ENCODE measurements around the gene GJB2. TPM values are rescaled to one million over a fixed set of nuclear protein-coding genes. Genes with fewer than 3 reads are reported as not detected.

GJB2 gene
- total and polyA plus RNA-seq, 2 of the 8 experiments (the other 6 are each of a cell fraction or from before 2014, with no cell fraction given): 0.20 to 0.21 TPM

- Histone ChIP-seq H4K5ac (ENCODE audit: insufficient read length, low read depth, low read length) (no peak overlapping the region), H3K79me2 (ENCODE audit: control insufficient read depth in 1 of 2, insufficient read depth in 2 of 2, low read length in 2 of 2) (no peaks in the 10 kb centered on the region), H2BK5ac (ENCODE audit: low read depth, low read length) (no peak overlapping the region), H3K4me3 (ENCODE audit: extremely low read depth in 1 of 4, insufficient read depth in 2 of 4, low read depth in 3 of 4, low read length in 4 of 4) (no peak overlapping the region), H3K9me3 (ENCODE audit: insufficient read depth in 2 of 2, low read depth in 1 of 2, low read length in 1 of 2) (no peaks in the 10 kb centered on the region), H4K20me1 (replicated peaks in 1 of 2; ENCODE audit: control insufficient read depth in 1 of 2, insufficient read depth in 2 of 2, low read length in 2 of 2) (no peaks in the 10 kb centered on the region), H4K8ac (ENCODE audit: extremely low read depth, insufficient read depth, low read length) (no peak overlapping the region), H3K9ac (replicated peaks in 1 of 4; ENCODE audit: extremely low read depth in 1 of 4, low read depth in 3 of 4, low read length in 3 of 4) (no peak overlapping the region), H2BK120ac (replicated peaks; ENCODE audit: low read depth, low read length) (no peak overlapping the region), H3K4me1 (replicated peaks in 1 of 4; ENCODE audit: control insufficient read depth in 3 of 4, insufficient read depth in 4 of 4, low read length in 3 of 4) (no peaks in the 10 kb centered on the region; a peak in 1 of 7 replicates), H2BK20ac (ENCODE audit: low read length) (no peak overlapping the region), H2BK15ac (ENCODE audit: low read length) (no peak overlapping the region), H3K14ac (ENCODE audit: insufficient read length) (no peak overlapping the region), H3K18ac (ENCODE audit: extremely low read depth, low read length) (no peak overlapping the region), H3K4ac (replicated peaks; ENCODE audit: insufficient read length, low read depth, low read length) (no peak overlapping the region), H3K56ac (replicated peaks; ENCODE audit: insufficient read length, low read depth, low read length) (no peak overlapping the region), H2AFZ (ENCODE audit: low read length) (no peak overlapping the region), H3K79me1 (ENCODE audit: low read depth, low read length) (no peaks in the 10 kb centered on the region), H4K91ac (replicated peaks; ENCODE audit: insufficient read length, low read length) (no peak overlapping the region), H3K23ac (ENCODE audit: insufficient read length) (no peak overlapping the region), H3K4me2 (ENCODE audit: insufficient read depth in 1 of 2, low read depth in 2 of 2, low read length in 2 of 2) (no peak overlapping the region), H2BK12ac (ENCODE audit: low read depth, low read length) (no peak overlapping the region), H2AK5ac (ENCODE audit: low read depth, low read length) (no peak overlapping the region), H3K23me2 (ENCODE audit: low read depth, low read length) (no peaks in the 10 kb centered on the region), H3K36me3 (ENCODE audit: control insufficient read depth in 2 of 4, insufficient read depth in 4 of 4, low read length in 3 of 4) (no peaks in the 10 kb centered on the region), H3K27ac (ENCODE audit: low read depth, low read length) (no peak overlapping the region), H3K27me3 (replicated peaks in 1 of 4; ENCODE audit: control insufficient read depth in 3 of 4, extremely low read depth in 1 of 4, insufficient read depth in 3 of 4, low read length in 3 of 4) (no peaks in the 10 kb centered on the region)
- 95% methylated on average over 16 of the region's 16 CpGs; no CpG with 5 or more reads in 1 of the 2 experiments for WGBS, 2 experiments (ENCODE audit: extremely low coverage in 1 of 2, insufficient coverage in 1 of 2, insufficient read length in 1 of 2, insufficient replicate concordance in 2 of 2, low coverage in 1 of 2, low lambda C conversion rate in 2 of 2, missing lambda C conversion rate in 1 of 2)
- ChIA-PET POLR2A (ENCODE audit: partially characterized antibody) (no interaction called here), CTCF (ENCODE audit: partially characterized antibody) (interaction anchor here (0.6 to 1.8 kb wide), 2 partner anchors 19 to 41 kb away, joined by 3 to 5 read pairs; no protein-coding TSS in a partner anchor)
- no peak for FAIRE-seq
- no peak for DNase-seq (ENCODE audit: low read depth in 1 of 2, low spot score in 2 of 2)
- TF ChIP-seq TCF12 (IDR thresholded peaks at IDR 0.05; ENCODE audit: low read depth, low read length): no peak
- no peak for TF ChIP-seq GABPA (IDR thresholded peaks at IDR 0.05; ENCODE audit: borderline replicate concordance, insufficient read depth, low read length)
- TF ChIP-seq ATF3 (IDR thresholded peaks at IDR 0.05; ENCODE audit: insufficient read depth, low read depth, low read length): no peak
- no peak for TF ChIP-seq JUND (IDR thresholded peaks at IDR 0.05; ENCODE audit: low read length)
- TF ChIP-seq JUN (IDR thresholded peaks at IDR 0.05; ENCODE audit: low read depth, low read length): no peak
- no peak for TF ChIP-seq TBP (IDR thresholded peaks at IDR 0.05; ENCODE audit: low read depth, low read length)
- TF ChIP-seq CHD2 (IDR thresholded peaks at IDR 0.05; ENCODE audit: low read length): no peak
- no peak for TF ChIP-seq TEAD4 (IDR thresholded peaks at IDR 0.05; ENCODE audit: low read depth, low read length)
- TF ChIP-seq POLR2A (IDR thresholded peaks at IDR 0.05; ENCODE audit: control extremely low read depth in 1 of 2, low read depth in 2 of 2, low read length in 2 of 2): no peak
- no peak for TF ChIP-seq EZH2 (IDR thresholded peaks at IDR 0.05; ENCODE audit: low read depth, low read length, severe bottlenecking)
- TF ChIP-seq, protein P1, sequence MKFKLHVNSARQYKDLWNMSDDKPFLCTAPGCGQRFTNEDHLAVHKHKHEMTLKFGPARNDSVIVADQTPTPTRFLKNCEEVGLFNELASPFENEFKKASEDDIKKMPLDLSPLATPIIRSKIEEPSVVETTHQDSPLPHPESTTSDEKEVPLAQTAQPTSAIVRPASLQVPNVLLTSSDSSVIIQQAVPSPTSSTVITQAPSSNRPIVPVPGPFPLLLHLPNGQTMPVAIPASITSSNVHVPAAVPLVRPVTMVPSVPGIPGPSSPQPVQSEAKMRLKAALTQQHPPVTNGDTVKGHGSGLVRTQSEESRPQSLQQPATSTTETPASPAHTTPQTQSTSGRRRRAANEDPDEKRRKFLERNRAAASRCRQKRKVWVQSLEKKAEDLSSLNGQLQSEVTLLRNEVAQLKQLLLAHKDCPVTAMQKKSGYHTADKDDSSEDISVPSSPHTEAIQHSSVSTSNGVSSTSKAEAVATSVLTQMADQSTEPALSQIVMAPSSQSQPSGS (IDR thresholded peaks at IDR 0.05; ENCODE audit: low read length): no peak
- no peak for TF ChIP-seq SP4 (IDR thresholded peaks at IDR 0.05; ENCODE audit: low read length)
Observed at GRCh38 chr13:20148501-20149183, 44.1 kb downstream of the GJB2 start.
